GM13976 (cell line): ENCODE results near the gene PKP3.

ENCODE experiments used
- DNase-seq: peaks from one replicate; pipeline ENCODE4 v3.0.0; 2012; ENCODE audit warnings: low spot score
- in situ Hi-C: fragments of 300-500 bp; cut with MboI; formaldehyde crosslinking; loops from one replicate; pipeline ENCODE4 v1.12.0; 2022; ENCODE audit warnings: low sequenced_read_pairs, mixed read lengths, inconsistent platforms; ENCODE audit not compliant: unreplicated experiment
- TF ChIP-seq, protein P1 (sequence below): IDR thresholded peaks from 2 replicates; pipeline ENCODE4 v1.5.1; 2012; ENCODE audit warnings: borderline replicate concordance, mild to moderate bottlenecking; ENCODE audit not compliant: insufficient read depth; ENCODE audit errors: extremely low read depth, missing control alignments, control extremely low read depth

The PKP3 gene

DNA sequence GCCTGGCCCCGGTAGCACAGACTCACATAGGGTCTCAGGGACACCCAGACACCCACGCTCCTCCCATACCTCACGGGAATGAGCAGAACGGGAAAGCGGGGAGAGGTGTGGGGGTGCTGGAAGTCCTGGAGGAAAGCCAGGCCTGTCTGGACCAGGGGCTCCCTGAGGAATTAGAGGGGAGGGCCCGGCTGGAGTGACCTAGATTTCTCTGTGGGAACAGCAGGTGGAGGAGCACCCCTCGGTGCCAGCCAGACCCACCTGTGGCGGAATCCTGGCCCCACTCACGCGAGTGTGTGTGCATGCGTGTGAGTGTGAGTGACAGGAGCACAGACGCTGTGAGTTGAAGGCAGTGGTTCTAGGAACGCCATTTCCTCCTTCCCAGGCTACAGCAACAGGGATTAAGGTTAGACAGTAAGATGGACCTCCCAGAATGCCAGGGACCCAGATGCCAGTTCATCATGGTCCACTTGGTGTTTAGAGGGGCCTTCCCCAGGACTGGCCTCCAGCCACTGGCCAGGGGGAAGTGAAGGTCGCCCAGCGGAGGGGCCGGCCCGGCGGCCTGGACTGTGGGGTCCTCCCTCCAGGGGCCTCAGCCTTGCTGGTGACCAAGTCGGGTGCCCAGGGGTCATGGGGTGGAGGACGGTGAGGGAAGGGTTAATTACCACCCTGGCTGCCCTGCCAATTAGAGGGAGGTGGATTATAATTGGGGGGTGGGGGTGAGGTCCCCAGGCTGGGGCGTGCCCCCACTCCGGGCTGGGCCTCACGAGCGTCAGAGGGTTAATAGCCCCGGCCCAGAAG is 1.0 kb downstream of the PKP3 start:
- TF ChIP-seq, protein P1, sequence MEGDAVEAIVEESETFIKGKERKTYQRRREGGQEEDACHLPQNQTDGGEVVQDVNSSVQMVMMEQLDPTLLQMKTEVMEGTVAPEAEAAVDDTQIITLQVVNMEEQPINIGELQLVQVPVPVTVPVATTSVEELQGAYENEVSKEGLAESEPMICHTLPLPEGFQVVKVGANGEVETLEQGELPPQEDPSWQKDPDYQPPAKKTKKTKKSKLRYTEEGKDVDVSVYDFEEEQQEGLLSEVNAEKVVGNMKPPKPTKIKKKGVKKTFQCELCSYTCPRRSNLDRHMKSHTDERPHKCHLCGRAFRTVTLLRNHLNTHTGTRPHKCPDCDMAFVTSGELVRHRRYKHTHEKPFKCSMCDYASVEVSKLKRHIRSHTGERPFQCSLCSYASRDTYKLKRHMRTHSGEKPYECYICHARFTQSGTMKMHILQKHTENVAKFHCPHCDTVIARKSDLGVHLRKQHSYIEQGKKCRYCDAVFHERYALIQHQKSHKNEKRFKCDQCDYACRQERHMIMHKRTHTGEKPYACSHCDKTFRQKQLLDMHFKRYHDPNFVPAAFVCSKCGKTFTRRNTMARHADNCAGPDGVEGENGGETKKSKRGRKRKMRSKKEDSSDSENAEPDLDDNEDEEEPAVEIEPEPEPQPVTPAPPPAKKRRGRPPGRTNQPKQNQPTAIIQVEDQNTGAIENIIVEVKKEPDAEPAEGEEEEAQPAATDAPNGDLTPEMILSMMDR = no peak
- DNase-seq = no peak
- in situ Hi-C loops = no loop called here

DNA sequence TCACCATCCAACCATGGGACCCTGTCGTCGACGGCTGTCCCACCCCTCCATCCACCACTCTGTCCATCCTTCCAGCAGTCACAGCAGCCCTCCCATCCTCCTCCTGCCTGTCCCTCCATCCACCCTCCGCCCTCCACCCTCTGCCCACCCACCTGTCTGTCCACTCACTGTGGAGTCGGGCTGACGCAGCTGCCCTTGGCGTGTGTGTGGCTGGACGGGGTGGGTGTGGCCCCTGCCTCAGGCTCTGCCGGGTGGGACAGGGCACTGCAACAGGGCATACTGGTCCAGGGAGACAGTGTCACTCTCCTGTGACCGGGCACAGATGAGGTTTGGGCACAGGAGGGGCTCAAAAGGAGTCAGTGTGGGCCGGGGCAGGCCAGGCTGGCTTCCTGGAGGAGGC is 1.9 kb downstream of the PKP3 start:
- in situ Hi-C loops = no loop called here
- TF ChIP-seq, protein P1 = no peak
- DNase-seq = no peak

DNA sequence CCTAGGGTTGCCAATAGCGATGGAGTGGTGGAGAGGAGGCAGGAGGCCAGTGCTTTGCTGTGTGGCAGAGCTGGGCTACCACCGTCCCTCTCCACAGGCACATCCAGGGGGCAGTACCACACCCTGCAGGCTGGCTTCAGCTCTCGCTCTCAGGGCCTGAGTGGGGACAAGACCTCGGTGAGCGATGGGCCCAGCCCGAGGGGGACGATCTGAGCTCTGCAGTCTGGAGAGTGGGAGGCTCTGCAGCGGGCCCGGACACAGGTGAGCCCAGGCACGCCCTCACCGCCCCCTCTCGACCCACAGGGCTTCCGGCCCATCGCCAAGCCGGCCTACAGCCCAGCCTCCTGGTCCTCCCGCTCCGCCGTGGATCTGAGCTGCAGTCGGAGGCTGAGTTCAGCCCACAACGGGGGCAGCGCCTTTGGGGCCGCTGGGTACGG is 2.5 kb downstream of the PKP3 start:
- TF ChIP-seq, protein P1 = no peak
- no peak for DNase-seq
- in situ Hi-C loops = no loop called here

DNA sequence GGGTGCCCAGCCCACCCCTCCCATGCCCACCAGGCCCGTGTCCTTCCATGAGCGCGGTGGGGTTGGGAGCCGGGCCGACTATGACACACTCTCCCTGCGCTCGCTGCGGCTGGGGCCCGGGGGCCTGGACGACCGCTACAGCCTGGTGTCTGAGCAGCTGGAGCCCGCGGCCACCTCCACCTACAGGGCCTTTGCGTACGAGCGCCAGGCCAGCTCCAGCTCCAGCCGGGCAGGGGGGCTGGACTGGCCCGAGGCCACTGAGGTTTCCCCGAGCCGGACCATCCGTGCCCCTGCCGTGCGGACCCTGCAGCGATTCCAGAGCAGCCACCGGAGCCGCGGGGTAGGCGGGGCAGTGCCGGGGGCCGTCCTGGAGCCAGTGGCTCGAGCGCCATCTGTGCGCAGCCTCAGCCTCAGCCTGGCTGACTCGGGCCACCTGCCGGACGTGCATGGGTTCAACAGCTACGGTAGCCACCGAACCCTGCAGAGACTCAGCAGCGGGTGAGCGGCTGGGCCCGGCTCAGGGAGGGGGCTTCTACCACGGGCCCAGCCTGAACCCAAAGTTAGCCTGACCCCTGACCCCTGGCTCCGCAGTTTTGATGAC is 3.0 kb downstream of the PKP3 start:
- DNase-seq = peak; percentile 92
- TF ChIP-seq, protein P1 = peak; percentile 46
- in situ Hi-C loops = no loop called here

DNA sequence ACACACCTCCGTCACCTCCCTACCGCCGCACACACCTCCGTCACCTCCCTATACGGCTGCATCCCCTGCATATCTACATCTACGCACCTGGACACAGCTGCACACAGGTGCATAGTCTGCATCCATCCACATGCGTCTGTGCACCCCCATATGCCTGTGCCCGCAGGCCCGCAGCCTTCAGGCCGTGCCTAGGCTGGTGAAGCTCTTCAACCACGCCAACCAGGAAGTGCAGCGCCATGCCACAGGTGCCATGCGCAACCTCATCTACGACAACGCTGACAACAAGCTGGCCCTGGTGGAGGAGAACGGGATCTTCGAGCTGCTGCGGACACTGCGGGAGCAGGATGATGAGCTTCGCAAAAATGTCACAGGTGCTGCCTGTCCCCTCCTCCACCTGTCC is 4.8 kb downstream of the PKP3 start:
- TF ChIP-seq, protein P1 = no peak
- DNase-seq = no peak
- in situ Hi-C loops = no loop called here

DNA sequence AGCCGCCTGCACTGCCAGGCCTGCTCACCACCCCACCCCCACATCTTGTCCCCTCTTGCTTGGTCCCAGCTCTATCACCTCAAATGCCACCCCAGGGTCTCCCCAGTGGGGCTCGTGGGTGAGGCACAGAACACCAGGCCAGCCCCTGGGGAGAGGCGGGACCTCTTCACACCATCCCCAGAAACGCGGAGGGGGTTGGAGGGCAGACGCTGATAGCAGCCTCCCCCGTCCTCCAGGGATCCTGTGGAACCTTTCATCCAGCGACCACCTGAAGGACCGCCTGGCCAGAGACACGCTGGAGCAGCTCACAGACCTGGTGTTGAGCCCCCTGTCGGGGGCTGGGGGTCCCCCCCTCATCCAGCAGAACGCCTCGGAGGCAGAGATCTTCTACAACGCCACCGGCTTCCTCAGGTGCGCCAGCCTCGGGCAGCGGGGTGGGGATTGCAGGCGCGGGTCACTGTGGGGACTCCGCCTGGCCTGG is 5.8 kb downstream of the PKP3 start:
- in situ Hi-C loops = no loop called here
- TF ChIP-seq, protein P1 = no peak
- DNase-seq = no peak
